GM23338 (cell line): ENCODE measurements around the gene ING3. TPM values are rescaled to one million over a fixed set of nuclear protein-coding genes. Genes with fewer than 3 reads are reported as not detected.

Experiments
- ATAC-seq: fragments of 200-7000 bp; cut with Tn5 transposase; 3 replicates; pipeline ENCODE4 v1.9.1; 2020
- DNase-seq: peaks from one replicate; pipeline ENCODE4 v3.0.0-alpha.2; 2015; ENCODE audit warnings: low spot score
- H2AFZ ChIP-seq: fragments of 200-600 bp; sonication (generic); 2 replicates; pipeline ENCODE4 v1.8.0; 2016; ENCODE audit warnings: antibody characterized with exemption, mild to moderate bottlenecking, moderate library complexity
- H3F3A ChIP-seq: fragments of 200-600 bp; sonication (generic); replicated peaks from 2 replicates; pipeline ENCODE4 v1.8.0; 2017; ENCODE audit warnings: antibody characterized with exemption, mixed run types, low read depth
- H3K27ac ChIP-seq: fragments of 200-600 bp; sonication (generic); 2 replicates; pipeline ENCODE4 v1.6.1; 2016; ENCODE audit warnings: low read depth
- H3K27me3 ChIP-seq: fragments of 200-600 bp; sonication (generic); 2 replicates; pipeline ENCODE4 v1.8.0; 2016; ENCODE audit warnings: mild to moderate bottlenecking, mixed run types, moderate library complexity; ENCODE audit not compliant: insufficient read depth
- H3K36me3 ChIP-seq: fragments of 200-600 bp; sonication (generic); 2 replicates; pipeline ENCODE4 v1.8.0; 2016; ENCODE audit warnings: mild to moderate bottlenecking; ENCODE audit not compliant: insufficient read depth
- H3K4me1 ChIP-seq: fragments of 200-600 bp; sonication (generic); 2 replicates; pipeline ENCODE4 v1.8.0; 2016; ENCODE audit warnings: mild to moderate bottlenecking, moderate library complexity; ENCODE audit not compliant: insufficient read depth
- H3K4me2 ChIP-seq: fragments of 200-600 bp; sonication (generic); 2 replicates; pipeline ENCODE4 v1.7.1; 2017; ENCODE audit warnings: mixed run types
- H3K4me3 ChIP-seq: fragments of 200-600 bp; sonication (generic); 2 replicates; pipeline ENCODE4 v1.6.1; 2016; ENCODE audit warnings: mixed run types
- H3K79me2 ChIP-seq: fragments of 200-600 bp; sonication (generic); replicated peaks from 2 replicates; pipeline ENCODE4 v1.8.0; 2017; ENCODE audit warnings: mild to moderate bottlenecking; ENCODE audit not compliant: insufficient read depth
- H3K9me2 ChIP-seq: fragments of 200-600 bp; sonication (generic); 2 replicates; pipeline ENCODE4 v1.8.0; 2017; ENCODE audit not compliant: insufficient read depth
- H4K20me1 ChIP-seq: fragments of 200-600 bp; sonication (generic); replicated peaks from 2 replicates; pipeline ENCODE4 v1.8.0; 2017; ENCODE audit warnings: mild to moderate bottlenecking; ENCODE audit not compliant: insufficient read depth
- H3K27ac Mint-ChIP-seq: 2 replicates; pipeline ENCODE4 v1.8.0; 2020; ENCODE audit warnings: inconsistent platforms, mild to moderate bottlenecking, moderate library complexity, mixed read lengths
- H3K27me3 Mint-ChIP-seq: 3 replicates; pipeline ENCODE4 v1.8.0; 2022; ENCODE audit warnings: low read depth, mild to moderate bottlenecking, moderate library complexity, mixed read lengths, inconsistent platforms; ENCODE audit not compliant: insufficient read depth, poor library complexity
- H3K36me3 Mint-ChIP-seq: 3 replicates; pipeline ENCODE4 v1.8.0; 2021; ENCODE audit warnings: low read depth, mild to moderate bottlenecking, inconsistent platforms, moderate library complexity, mixed read lengths
- H3K4me1 Mint-ChIP-seq: 3 replicates; pipeline ENCODE4 v1.8.0; 2020; ENCODE audit warnings: mild to moderate bottlenecking, inconsistent platforms, mixed read lengths
- H3K4me3 Mint-ChIP-seq: 3 replicates; pipeline ENCODE4 v1.8.0; 2021; ENCODE audit warnings: moderate library complexity, mild to moderate bottlenecking, inconsistent platforms, mixed read lengths
- H3K9me3 Mint-ChIP-seq: 3 replicates; pipeline ENCODE4 v1.8.0; 2020; ENCODE audit warnings: moderate library complexity, mild to moderate bottlenecking, inconsistent platforms, mixed read lengths
- CREB1 ChIP-seq: fragments of 250-450 bp; sonication (Bioruptor Pico); IDR thresholded peaks from 2 replicates; pipeline ENCODE4 v1.5.0; 2020; ENCODE audit warnings: low read depth, mild to moderate bottlenecking, moderate library complexity
- ETS1 ChIP-seq: IDR thresholded peaks from 2 replicates; pipeline ENCODE4 v1.6.1; 2016; ENCODE audit warnings: antibody characterized with exemption
- EZH2 ChIP-seq: fragments of 200-600 bp; sonication (generic); IDR thresholded peaks from one replicate; pipeline ENCODE4 v1.8.0; 2017; ENCODE audit warnings: antibody characterized with exemption, mild to moderate bottlenecking, low read depth; ENCODE audit not compliant: unreplicated experiment
- EZH2phosphoT487 ChIP-seq: fragments of 200-600 bp; sonication (generic); IDR thresholded peaks from one replicate; pipeline ENCODE4 v1.8.1; 2018; ENCODE audit warnings: antibody characterized with exemption; ENCODE audit not compliant: unreplicated experiment
- JUNB ChIP-seq: IDR thresholded peaks from one replicate; pipeline ENCODE4 v1.6.1; 2016; ENCODE audit warnings: antibody characterized with exemption; ENCODE audit not compliant: unreplicated experiment
- POLR2AphosphoS5 ChIP-seq: IDR thresholded peaks from 2 replicates; pipeline ENCODE4 v1.6.1; 2016; ENCODE audit warnings: antibody characterized with exemption, low read depth
- REST ChIP-seq: IDR thresholded peaks from one replicate; pipeline ENCODE4 v1.6.1; 2018; ENCODE audit warnings: antibody characterized with exemption; ENCODE audit not compliant: unreplicated experiment
- STAT1 ChIP-seq: IDR thresholded peaks from one replicate; pipeline ENCODE4 v1.6.1; 2016; ENCODE audit warnings: antibody characterized with exemption; ENCODE audit not compliant: unreplicated experiment
- ZNF114 ChIP-seq: fragments of 250-450 bp; sonication (Bioruptor Pico); IDR thresholded peaks from 2 replicates; pipeline ENCODE4 v1.5.0; 2020; ENCODE audit warnings: mild to moderate bottlenecking, moderate library complexity
- ZNF462 ChIP-seq: fragments of 250-450 bp; sonication (Bioruptor Pico); IDR thresholded peaks from 2 replicates; pipeline ENCODE4 v1.5.0; 2020; ENCODE audit warnings: mild to moderate bottlenecking, moderate library complexity
- polyA plus RNA-seq: library from polyadenylated mRNA; unstranded; fragments of >200 nt; fragmentation: Nextera tagmentation; extraction: Ambion mirVana; gene quantifications from 2 replicates; pipeline ENCODE4 v1.2.1, GENCODE V29; 2016
- total RNA-seq: library from RNA; depleted of rRNA; stranded (reverse); fragments of >200 nt; shearing (Covaris generic); gene quantifications from 2 replicates; pipeline ENCODE4 v1.2.3, GENCODE V29; 2014

ING3 gene
- total and polyA plus RNA-seq, 2 experiments from 2014 or later: 17.8 to 26.2 TPM

- H3K79me2 ChIP-seq: no peaks in the 10 kb centered on the region
- no peaks in the 10 kb centered on the region for H3K9me2 ChIP-seq
- H3F3A ChIP-seq: no peaks in the 10 kb centered on the region
- no peak for ATAC-seq
- no peaks in the 10 kb centered on the region for H3K36me3 ChIP-seq
- Mint-ChIP-seq H3K27me3 (peaks cover 14% of the 10 kb centered on the region), H3K27ac (no peak overlapping the region), H3K4me1 (peaks cover 9% of the 10 kb centered on the region; the same call in 2 of the 3 replicates), H3K9me3 (no peaks in the 10 kb centered on the region; the same call in 2 of the 3 replicates), H3K4me3 (no peak overlapping the region), H3K36me3 (no peaks in the 10 kb centered on the region)
- no peak overlapping the region for H3K4me3 ChIP-seq
- H3K4me2 ChIP-seq: no peak overlapping the region
- H3K27ac ChIP-seq: no peak overlapping the region
- peaks cover 18% of the 10 kb centered on the region for H3K27me3 ChIP-seq
- H2AFZ ChIP-seq: no peak overlapping the region
- H4K20me1 ChIP-seq: no peaks in the 10 kb centered on the region
- DNase-seq: no peak
- H3K4me1 ChIP-seq: peaks cover 6% of the 10 kb centered on the region
- TF ChIP-seq EZH2: no peak
- TF ChIP-seq ETS1: no peak
- TF ChIP-seq EZH2phosphoT487: no peak
- TF ChIP-seq ZNF462 (CRISPR knock-in tag): no peak
Measured at GRCh38 chr7:120985839-120986238, 35.3 kb downstream of the ING3 start.

GRCh38 chr7:120986650-120987049 is 36.1 kb downstream of the ING3 start:
- no peak for DNase-seq
- Mint-ChIP-seq H3K27me3 (peaks cover 14% of the 10 kb centered on the region), H3K36me3 (no peaks in the 10 kb centered on the region), H3K9me3 (no peaks in the 10 kb centered on the region; the same call in 2 of the 3 replicates), H3K27ac (no peak overlapping the region), H3K4me1 (peaks cover 9% of the 10 kb centered on the region; the same call in 2 of the 3 replicates), H3K4me3 (no peak overlapping the region)
- no peaks in the 10 kb centered on the region for H3K36me3 ChIP-seq
- H3K4me2 ChIP-seq: no peak overlapping the region
- H4K20me1 ChIP-seq: no peaks in the 10 kb centered on the region
- no peak overlapping the region for H3K27ac ChIP-seq
- peaks cover 6% of the 10 kb centered on the region for H3K4me1 ChIP-seq
- no peaks in the 10 kb centered on the region for H3F3A ChIP-seq
- H3K27me3 ChIP-seq: peaks cover 18% of the 10 kb centered on the region
- no peak overlapping the region for H3K4me3 ChIP-seq
- H2AFZ ChIP-seq: no peak overlapping the region
- no peak for ATAC-seq
- no peaks in the 10 kb centered on the region for H3K9me2 ChIP-seq
- no peaks in the 10 kb centered on the region for H3K79me2 ChIP-seq
- TF ChIP-seq ZNF114: no peak
- TF ChIP-seq POLR2AphosphoS5: no peak
- TF ChIP-seq JUNB: no peak
- TF ChIP-seq REST: no peak
- TF ChIP-seq STAT1: no peak
- no peak for TF ChIP-seq CREB1
